ENCODE results near the gene HPS1. TPM values are rescaled to one million over a fixed set of nuclear protein-coding genes. Genes with fewer than 3 reads are reported as not detected.

HPS1 gene
- total RNA-seq, 1 donor from 2014 or later = 62.1 TPM

- Histone ChIP-seq H3K27me3 (no peaks in the 10 kb centered on the region), H3K4me3 (peak overlapping the region; percentile 57 to 64), H3K36me3 (peaks cover 4 to 21% of the 10 kb centered on the region in 2 donors), H3K27ac (peak overlapping the region; percentile 83), H3K9me3 (no peaks in the 10 kb centered on the region), H3K4me1 (peaks cover 46% of the 10 kb centered on the region)
- TF ChIP-seq POLR2A (IDR thresholded peaks at IDR 0.05) = no peak
- TF ChIP-seq CTCF (IDR thresholded peaks at IDR 0.05) = no peak
- TF ChIP-seq POLR2AphosphoS5 (IDR thresholded peaks at IDR 0.05; ENCODE audit: insufficient read depth in 1 of 2, low read depth in 1 of 2) = no peak
- intact Hi-C loops (cut with DNase I) = no loop called here
- DNase-seq (ENCODE audit: extremely low spot score in 2 of 2) = no peak
Measured at GRCh38 chr10:98414578-98414931, 32.2 kb downstream of the HPS1 start.

- intact Hi-C loops (cut with DNase I) = no loop called here
- Histone ChIP-seq H3K4me1 (peaks cover 46% of the 10 kb centered on the region), H3K36me3 (no peaks in the 10 kb centered on the region), H3K27me3 (no peaks in the 10 kb centered on the region), H3K4me3 (no peak overlapping the region), H3K27ac (peak overlapping the region; percentile 45), H3K9me3 (no peaks in the 10 kb centered on the region)
- DNase-seq (ENCODE audit: extremely low spot score in 2 of 2) = no peak
- TF ChIP-seq POLR2AphosphoS5 (IDR thresholded peaks at IDR 0.05; ENCODE audit: insufficient read depth in 1 of 2, low read depth in 1 of 2) = no peak
- no peak for TF ChIP-seq CTCF (IDR thresholded peaks at IDR 0.05)
- TF ChIP-seq POLR2A (IDR thresholded peaks at IDR 0.05) = no peak
Measured at GRCh38 chr10:98411768-98412167, 35.0 kb downstream of the HPS1 start.

- H3K4me3 ChIP-seq = no peak overlapping the region
- intact Hi-C loops (cut with DNase I) = no loop called here
- no peaks in the 10 kb centered on the region for H3K27me3 ChIP-seq
- no peaks in the 10 kb centered on the region for H3K36me3 ChIP-seq
- TF ChIP-seq POLR2A (IDR thresholded peaks at IDR 0.05) = no peak
- no peak for TF ChIP-seq CTCF (IDR thresholded peaks at IDR 0.05)
- TF ChIP-seq POLR2AphosphoS5 (IDR thresholded peaks at IDR 0.05; ENCODE audit: insufficient read depth in 1 of 2, low read depth in 1 of 2) = no peak
- H3K27ac ChIP-seq = no peak overlapping the region
- H3K9me3 ChIP-seq = no peaks in the 10 kb centered on the region
- DNase-seq (ENCODE audit: extremely low spot score in 2 of 2) = no peak
- H3K4me1 ChIP-seq = peaks cover 46% of the 10 kb centered on the region
Measured at GRCh38 chr10:98411166-98411565, 35.6 kb downstream of the HPS1 start.

GRCh38 chr10:98410759-98411158, 36.0 kb downstream of the HPS1 start:
- TF ChIP-seq POLR2A (IDR thresholded peaks at IDR 0.05) (no peak), CTCF (IDR thresholded peaks at IDR 0.05) (no peak), POLR2AphosphoS5 (IDR thresholded peaks at IDR 0.05; ENCODE audit: insufficient read depth in 1 of 2, low read depth in 1 of 2) (no peak)
- Histone ChIP-seq H3K27ac (no peak overlapping the region), H3K27me3 (no peaks in the 10 kb centered on the region), H3K36me3 (no peaks in the 10 kb centered on the region), H3K4me1 (peaks cover 43% of the 10 kb centered on the region), H3K9me3 (no peaks in the 10 kb centered on the region), H3K4me3 (no peak overlapping the region)
- no peak for DNase-seq (ENCODE audit: extremely low spot score in 2 of 2)
- intact Hi-C loops (cut with DNase I) = no loop called here

- intact Hi-C loops (cut with DNase I) = no loop called here
Measured at GRCh38 chr10:98410135-98410743, 36.5 kb downstream of the HPS1 start.

More at GRCh38 chr10:98410135-98410743, 36.5 kb downstream of the HPS1 start:
- Histone ChIP-seq H3K9me3 (no peaks in the 10 kb centered on the region), H3K4me3 (no peak overlapping the region), H3K4me1 (peaks cover 38% of the 10 kb centered on the region), H3K36me3 (no peaks in the 10 kb centered on the region), H3K27ac (no peak overlapping the region), H3K27me3 (no peaks in the 10 kb centered on the region)
- TF ChIP-seq POLR2A (IDR thresholded peaks at IDR 0.05) (no peak), CTCF (IDR thresholded peaks at IDR 0.05) (no peak), POLR2AphosphoS5 (IDR thresholded peaks at IDR 0.05; ENCODE audit: insufficient read depth in 1 of 2, low read depth in 1 of 2) (no peak)
- DNase-seq (ENCODE audit: extremely low spot score in 2 of 2) = no peak
